NCI-H2171 (cell line): ENCODE data around the gene GPR162.

ENCODE experiments used
- DNase-seq: peaks from one replicate; lab custom pipeline; 2025; lab: John Stamatoyannopoulos, UW

GPR162 gene

GRCh38 chr12:6786416-6787094 lies 35.1 kb upstream of the GPR162 start:
- DNase-seq: no peak

- DNase-seq: no peak
Observed at GRCh38 chr12:6787309-6787708, 34.3 kb upstream of the GPR162 start.

GRCh38 chr12:6788972-6789924 lies 32.4 kb upstream of the GPR162 start, which contains the start of gene CD4:
Gene CD4 (plus strand): TSS chr12:6789528. CDS start chr12:6800139, 10,611 bp downstream.
- no peak for DNase-seq

GRCh38 chr12:6790496-6791150 lies 31.0 kb upstream of the GPR162 start:
- no peak for DNase-seq

GRCh38 chr12:6791931-6792520 lies 29.6 kb upstream of the GPR162 start:
- DNase-seq: no peak

GRCh38 chr12:6792522-6793201 lies 29.0 kb upstream of the GPR162 start:
- DNase-seq: no peak

- no peak for DNase-seq
Observed at GRCh38 chr12:6795088-6795487, 26.5 kb upstream of the GPR162 start.

- no peak for DNase-seq
Observed at GRCh38 chr12:6796576-6796975, 25.0 kb upstream of the GPR162 start.

- DNase-seq: no peak
Observed at GRCh38 chr12:6799147-6799546, 22.5 kb upstream of the GPR162 start.

- no peak for DNase-seq
Observed at GRCh38 chr12:6807170-6807569, 14.5 kb upstream of the GPR162 start.

- no peak for DNase-seq
Observed at GRCh38 chr12:6809056-6809455, 12.6 kb upstream of the GPR162 start.

- DNase-seq: no peak
Observed at GRCh38 chr12:6810758-6811157, 10.9 kb upstream of the GPR162 start.

- no peak for DNase-seq
Observed at GRCh38 chr12:6813363-6813762, 8.3 kb upstream of the GPR162 start.

GRCh38 chr12:6816598-6816997 lies 5.0 kb upstream of the GPR162 start:
- no peak for DNase-seq

GRCh38 chr12:6817098-6817497 lies 4.5 kb upstream of the GPR162 start:
- DNase-seq: no peak

- no peak for DNase-seq
Observed at GRCh38 chr12:6817662-6818157, 3.9 kb upstream of the GPR162 start.

GRCh38 chr12:6818222-6818621 lies 3.4 kb upstream of the GPR162 start:
- DNase-seq: no peak

GRCh38 chr12:6818645-6819044 lies 3.0 kb upstream of the GPR162 start:
- DNase-seq: no peak

GRCh38 chr12:6819106-6820030 lies 2.3 kb upstream of the GPR162 start:
- DNase-seq: no peak

- DNase-seq: no peak
Observed at GRCh38 chr12:6820166-6820565, 1.5 kb upstream of the GPR162 start.
